22Rv1 (cell line): Measurements from ENCODE around the gene B9D1.

Source experiments
- ZFX ChIP-seq: fragments of 450-650 bp; IDR thresholded peaks from 2 replicates; pipeline ENCODE4 v1.6.1; 2017; ENCODE audit warnings: antibody characterized with exemption, borderline replicate concordance
- TF ChIP-seq, protein P1 (sequence below): fragments of 450-650 bp; IDR thresholded peaks from 2 replicates; pipeline ENCODE4 v1.5.1; 2017; ENCODE audit warnings: mild to moderate bottlenecking

- TF ChIP-seq, protein P1, sequence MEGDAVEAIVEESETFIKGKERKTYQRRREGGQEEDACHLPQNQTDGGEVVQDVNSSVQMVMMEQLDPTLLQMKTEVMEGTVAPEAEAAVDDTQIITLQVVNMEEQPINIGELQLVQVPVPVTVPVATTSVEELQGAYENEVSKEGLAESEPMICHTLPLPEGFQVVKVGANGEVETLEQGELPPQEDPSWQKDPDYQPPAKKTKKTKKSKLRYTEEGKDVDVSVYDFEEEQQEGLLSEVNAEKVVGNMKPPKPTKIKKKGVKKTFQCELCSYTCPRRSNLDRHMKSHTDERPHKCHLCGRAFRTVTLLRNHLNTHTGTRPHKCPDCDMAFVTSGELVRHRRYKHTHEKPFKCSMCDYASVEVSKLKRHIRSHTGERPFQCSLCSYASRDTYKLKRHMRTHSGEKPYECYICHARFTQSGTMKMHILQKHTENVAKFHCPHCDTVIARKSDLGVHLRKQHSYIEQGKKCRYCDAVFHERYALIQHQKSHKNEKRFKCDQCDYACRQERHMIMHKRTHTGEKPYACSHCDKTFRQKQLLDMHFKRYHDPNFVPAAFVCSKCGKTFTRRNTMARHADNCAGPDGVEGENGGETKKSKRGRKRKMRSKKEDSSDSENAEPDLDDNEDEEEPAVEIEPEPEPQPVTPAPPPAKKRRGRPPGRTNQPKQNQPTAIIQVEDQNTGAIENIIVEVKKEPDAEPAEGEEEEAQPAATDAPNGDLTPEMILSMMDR = no peak
- no peak for TF ChIP-seq ZFX
Observed at GRCh38 chr17:19365499-19365817, 2.9 kb upstream of the B9D1 start.
